ENCODE results near the gene IL1R1. TPM values are rescaled to one million over a fixed set of nuclear protein-coding genes. Genes with fewer than 3 reads are reported as not detected.

Gene IL1R1
- polyA plus RNA-seq, 3 donors = 1.8 to 2.7 (median 2.6) TPM

- Histone ChIP-seq H3K9ac (ENCODE audit: insufficient read depth, low read length, poor library complexity, severe bottlenecking) (no peak overlapping the region), H3K4me2 (replicated peaks; ENCODE audit: extremely low read depth, low read length, poor library complexity, severe bottlenecking) (no peak overlapping the region), H3K27ac (ENCODE audit: low read depth in 1 of 2, low read length in 2 of 2) (no peak overlapping the region), H2AFZ (ENCODE audit: insufficient read depth, low read depth, low read length, poor library complexity, severe bottlenecking) (no peak overlapping the region), H3K79me2 (ENCODE audit: insufficient read depth, low read length) (no peaks in the 10 kb centered on the region), H4K20me1 (ENCODE audit: insufficient read depth, low read length) (no peaks in the 10 kb centered on the region), H3K27me3 (ENCODE audit: control insufficient read depth in 2 of 2, insufficient read depth in 2 of 2, low read length in 2 of 2) (no peaks in the 10 kb centered on the region), H3K4me1 (ENCODE audit: control insufficient read depth in 1 of 2, insufficient read depth in 2 of 2, low read length in 2 of 2) (no peaks in the 10 kb centered on the region), H3K9me3 (replicated peaks in 1 of 2; ENCODE audit: control insufficient read depth in 1 of 2, insufficient read depth in 1 of 2, low read length in 2 of 2) (no peaks in the 10 kb centered on the region), H3K36me3 (replicated peaks in 1 of 2; ENCODE audit: control insufficient read depth in 1 of 2, insufficient read depth in 2 of 2, low read length in 2 of 2) (no peaks in the 10 kb centered on the region), H3K4me3 (replicated peaks in 1 of 3; ENCODE audit: low read depth in 2 of 3, low read length in 3 of 3) (no peak overlapping the region)
- intact Hi-C loops (cut with micrococcal nuclease) = no loop called here
- Mint-ChIP-seq H3K4me1 (no peaks in the 10 kb centered on the region), H3K9me3 (peaks cover 2 to 8% (median 4%) of the 10 kb centered on the region in 7 donors), H3K36me3 (no peaks in the 10 kb centered on the region), H3K27me3 (ENCODE audit: low read depth in 3 of 3) (peaks cover 1 to 6% (median 3%) of the 10 kb centered on the region in 3 donors), H3K4me3 (no peak overlapping the region), H3K27ac (no peak overlapping the region)
- no peak for TF ChIP-seq CTCF (IDR thresholded peaks at IDR 0.05)
- DNase-seq = no peak
Observed at GRCh38 chr2:102204638-102205037, 62.1 kb downstream of the IL1R1 start.

GRCh38 chr2:102206666-102207341 is 64.3 kb downstream of the IL1R1 start:
- Mint-ChIP-seq H3K36me3 (no peaks in the 10 kb centered on the region), H3K27ac (no peak overlapping the region), H3K4me3 (no peak overlapping the region), H3K9me3 (peaks cover 2 to 8% (median 4%) of the 10 kb centered on the region in 7 donors), H3K4me1 (peaks cover 1% of the 10 kb centered on the region), H3K27me3 (ENCODE audit: low read depth in 3 of 3) (peaks cover 0 to 3% (median 0%) of the 10 kb centered on the region in 3 donors)
- no peaks in the 10 kb centered on the region for H3K9me3 ChIP-seq (replicated peaks in 1 of 2; ENCODE audit: control insufficient read depth in 1 of 2, insufficient read depth in 1 of 2, low read length in 2 of 2)
- no peak for DNase-seq
- no peak overlapping the region for H2AFZ ChIP-seq (ENCODE audit: insufficient read depth, low read depth, low read length, poor library complexity, severe bottlenecking)
- no peaks in the 10 kb centered on the region for H3K27me3 ChIP-seq (ENCODE audit: control insufficient read depth in 2 of 2, insufficient read depth in 2 of 2, low read length in 2 of 2)
- no peak overlapping the region for H3K4me3 ChIP-seq (replicated peaks in 1 of 3; ENCODE audit: low read depth in 2 of 3, low read length in 3 of 3)
- no peaks in the 10 kb centered on the region for H3K36me3 ChIP-seq (replicated peaks in 1 of 2; ENCODE audit: control insufficient read depth in 1 of 2, insufficient read depth in 2 of 2, low read length in 2 of 2)
- no peak overlapping the region for H3K9ac ChIP-seq (ENCODE audit: insufficient read depth, low read length, poor library complexity, severe bottlenecking)
- H4K20me1 ChIP-seq (ENCODE audit: insufficient read depth, low read length) = no peaks in the 10 kb centered on the region
- 75% methylated on average over 4 of the region's 5 CpGs for WGBS (ENCODE audit: insufficient coverage)
- H3K79me2 ChIP-seq (ENCODE audit: insufficient read depth, low read length) = no peaks in the 10 kb centered on the region
- no peak overlapping the region for H3K27ac ChIP-seq (ENCODE audit: low read depth in 1 of 2, low read length in 2 of 2)
- intact Hi-C loops (cut with micrococcal nuclease) = no loop called here
- no peak overlapping the region for H3K4me2 ChIP-seq (replicated peaks; ENCODE audit: extremely low read depth, low read length, poor library complexity, severe bottlenecking)
- H3K4me1 ChIP-seq (ENCODE audit: control insufficient read depth in 1 of 2, insufficient read depth in 2 of 2, low read length in 2 of 2) = no peaks in the 10 kb centered on the region
- TF ChIP-seq CTCF (IDR thresholded peaks at IDR 0.05) = no peak

Data from CD14-positive monocyte (primary cell).